Tibial nerve (tissue), 4 donors: ENCODE data around the gene EIF5A. TPM values are rescaled to one million over a fixed set of nuclear protein-coding genes. Genes with fewer than 3 reads are reported as not detected.

Experiments
- DNase-seq, 2 donors: peaks; one replicate each; pipeline ENCODE4 v3.0.0-alpha.2; 2019; ENCODE audit warnings: low spot score in 2 of 2
- H3K27ac ChIP-seq, 4 donors: fragments of 200-600 bp; sonication (generic) in 3 of 4; one replicate each; pipeline ENCODE4 v1.5.1; 2017 to 2019; ENCODE audit warnings: mild to moderate bottlenecking in 1 of 4
- H3K27me3 ChIP-seq, 2 donors: fragments of 200-600 bp; sonication (generic) in 1 of 2; one replicate each; pipeline versions ENCODE4 v1.5.1 to v1.6.0; 2017 to 2019
- H3K36me3 ChIP-seq, 3 donors: fragments of 200-600 bp; sonication (generic); one replicate each; pipeline ENCODE4 v1.5.1; 2018 to 2019
- H3K4me1 ChIP-seq, 4 donors: fragments of 200-600 bp; sonication (generic) in 3 of 4; one replicate each; pipeline ENCODE4 v1.5.1; 2017 to 2019
- H3K4me3 ChIP-seq, 4 donors: fragments of 200-600 bp; sonication (generic) in 3 of 4; one replicate each; pipeline ENCODE4 v1.5.1; 2017 to 2019; ENCODE audit warnings: mild to moderate bottlenecking in 1 of 4, moderate library complexity in 1 of 4
- H3K9me3 ChIP-seq, 4 donors: fragments of 200-600 bp; sonication (generic) in 3 of 4; one replicate each; pipeline ENCODE4 v1.5.1; 2017 to 2019
- EP300 ChIP-seq, 2 donors: sonication (generic); formaldehyde crosslinking; IDR thresholded peaks; one replicate each; pipeline ENCODE4 v1.6.1; 2017; ENCODE audit warnings: antibody characterized with exemption in 2 of 2, mild to moderate bottlenecking in 1 of 2
- POLR2A ChIP-seq, 2 donors: fragments of 450-650 bp; IDR thresholded peaks; one replicate each; pipeline ENCODE4 v1.6.1; 2017; ENCODE audit warnings: antibody characterized with exemption in 2 of 2, mild to moderate bottlenecking in 2 of 2, moderate library complexity in 2 of 2
- WGBS, 2 donors: methylation state at CpG; one replicate each; pipeline ENCODE4 v1.1.5; 2018; 5-methylcytosine and 5-hydroxymethylcytosine counted together
- total RNA-seq, 4 donors: library from RNA; depleted of rRNA; stranded (reverse); fragments of >200 nt; gene quantifications; one replicate each; pipeline ENCODE4 v1.1.0, GENCODE V29; 2016
- TF ChIP-seq, protein P1 (sequence below), 5 experiments: fragments of 200-600 bp in 3 of 5; fragments of 450-650 bp in 2 of 5; sonication (generic) in 3 of 5; IDR thresholded peaks; one replicate each; pipeline ENCODE4 v1.5.1; 2016 to 2019; ENCODE audit warnings: antibody characterized with exemption in 5 of 5, mild to moderate bottlenecking in 3 of 5, moderate library complexity in 2 of 5

The EIF5A gene
- total RNA-seq, 4 donors from 2014 or later = 106 to 278 (median 132) TPM

DNA sequence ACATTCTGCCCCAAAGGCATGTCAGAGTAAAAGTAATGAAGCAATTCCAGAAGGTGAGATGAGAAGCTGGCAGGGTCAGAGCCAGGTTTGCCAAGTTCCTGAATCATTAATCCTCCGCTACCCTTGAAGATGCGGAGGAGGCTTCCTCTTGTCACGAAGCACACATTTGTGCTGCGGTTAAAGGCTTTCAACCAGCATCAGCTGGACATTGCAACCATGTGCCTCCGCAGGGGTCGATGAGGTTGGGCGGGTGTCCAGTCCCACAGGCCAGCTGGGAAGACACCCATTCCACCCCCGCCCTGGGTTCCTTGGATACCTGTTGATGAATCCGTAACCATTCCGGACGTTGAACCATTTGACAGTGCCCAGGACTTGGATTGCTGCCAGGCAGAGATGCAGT, 14.3 kb upstream of the EIF5A start:
- Histone ChIP-seq H3K27me3 (peaks cover 0 to 72% of the 10 kb centered on the region in 2 donors), H3K36me3 (no peaks in the 10 kb centered on the region), H3K4me1 (peaks cover 0 to 38% (median 25%) of the 10 kb centered on the region in 4 donors), H3K4me3 (no peak overlapping the region), H3K9me3 (no peaks in the 10 kb centered on the region), H3K27ac (no peak overlapping the region)
- TF ChIP-seq, protein P1, sequence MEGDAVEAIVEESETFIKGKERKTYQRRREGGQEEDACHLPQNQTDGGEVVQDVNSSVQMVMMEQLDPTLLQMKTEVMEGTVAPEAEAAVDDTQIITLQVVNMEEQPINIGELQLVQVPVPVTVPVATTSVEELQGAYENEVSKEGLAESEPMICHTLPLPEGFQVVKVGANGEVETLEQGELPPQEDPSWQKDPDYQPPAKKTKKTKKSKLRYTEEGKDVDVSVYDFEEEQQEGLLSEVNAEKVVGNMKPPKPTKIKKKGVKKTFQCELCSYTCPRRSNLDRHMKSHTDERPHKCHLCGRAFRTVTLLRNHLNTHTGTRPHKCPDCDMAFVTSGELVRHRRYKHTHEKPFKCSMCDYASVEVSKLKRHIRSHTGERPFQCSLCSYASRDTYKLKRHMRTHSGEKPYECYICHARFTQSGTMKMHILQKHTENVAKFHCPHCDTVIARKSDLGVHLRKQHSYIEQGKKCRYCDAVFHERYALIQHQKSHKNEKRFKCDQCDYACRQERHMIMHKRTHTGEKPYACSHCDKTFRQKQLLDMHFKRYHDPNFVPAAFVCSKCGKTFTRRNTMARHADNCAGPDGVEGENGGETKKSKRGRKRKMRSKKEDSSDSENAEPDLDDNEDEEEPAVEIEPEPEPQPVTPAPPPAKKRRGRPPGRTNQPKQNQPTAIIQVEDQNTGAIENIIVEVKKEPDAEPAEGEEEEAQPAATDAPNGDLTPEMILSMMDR (IDR thresholded peaks at IDR 0.05) = no peak
- TF ChIP-seq POLR2A (IDR thresholded peaks at IDR 0.05) (no peak), EP300 (IDR thresholded peaks at IDR 0.05) (no peak)
- 82 to 84% methylated on average over 10 to 11 of the region's 11 CpGs for WGBS, 2 donors
- DNase-seq = no peak

DNA sequence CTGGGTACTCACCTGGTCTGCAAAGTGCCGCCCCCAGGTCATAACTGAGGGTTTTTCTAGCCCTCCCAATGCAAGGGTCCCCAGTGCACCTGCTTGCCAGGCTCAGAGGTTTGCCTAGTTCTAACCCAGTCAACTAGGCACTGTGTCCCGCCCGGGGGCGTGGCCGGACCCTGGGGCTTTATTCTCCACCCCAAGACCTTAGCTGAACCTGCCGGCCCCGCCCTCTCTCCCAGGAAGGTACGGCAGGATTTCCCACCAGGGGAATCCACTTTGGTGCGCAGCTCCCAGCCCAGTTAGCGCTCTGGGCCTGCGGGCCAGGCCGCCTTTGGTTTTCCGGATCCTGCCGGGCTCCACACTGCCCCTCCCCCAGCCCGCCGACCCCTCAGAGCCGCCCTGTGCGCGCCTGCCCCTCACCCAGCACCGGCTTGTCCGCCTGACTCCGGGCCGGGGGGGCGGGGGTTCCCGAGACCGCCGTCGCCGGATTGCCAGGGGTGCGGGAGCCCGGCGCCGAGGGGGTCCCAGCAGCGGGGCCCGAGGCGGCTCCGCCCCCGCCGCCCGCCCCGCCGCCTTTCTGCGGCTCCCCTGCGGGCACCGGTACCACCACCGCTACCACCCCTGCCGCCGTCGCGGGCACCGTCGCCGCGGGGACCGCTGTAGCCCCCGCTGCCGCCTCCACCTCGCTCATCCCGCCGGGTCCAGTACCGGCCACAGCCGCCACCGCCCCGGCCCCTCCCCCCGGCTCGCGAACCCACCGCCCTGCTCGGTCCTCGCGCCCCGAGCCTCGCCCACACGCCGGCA, 13.4 kb upstream of the EIF5A start:
- DNase-seq = no peak
- H3K4me1 ChIP-seq = peaks cover 0 to 38% (median 25%) of the 10 kb centered on the region in 4 donors
- peaks cover 0 to 67% of the 10 kb centered on the region in 2 donors for H3K27me3 ChIP-seq
- H3K27ac ChIP-seq = no peak overlapping the region
- WGBS, 2 donors = 7 to 8% methylated on average over 31 to 37 of the region's 75 CpGs
- H3K9me3 ChIP-seq = no peaks in the 10 kb centered on the region
- H3K4me3 ChIP-seq = peak overlapping the region in 3 of 4 donors; percentile 8 to 45 (median 38)
- TF ChIP-seq, protein P1 (IDR thresholded peaks at IDR 0.05) = no peak
- TF ChIP-seq POLR2A (IDR thresholded peaks at IDR 0.05) (no peak), EP300 (IDR thresholded peaks at IDR 0.05) (no peak)
- H3K36me3 ChIP-seq = no peaks in the 10 kb centered on the region

DNA sequence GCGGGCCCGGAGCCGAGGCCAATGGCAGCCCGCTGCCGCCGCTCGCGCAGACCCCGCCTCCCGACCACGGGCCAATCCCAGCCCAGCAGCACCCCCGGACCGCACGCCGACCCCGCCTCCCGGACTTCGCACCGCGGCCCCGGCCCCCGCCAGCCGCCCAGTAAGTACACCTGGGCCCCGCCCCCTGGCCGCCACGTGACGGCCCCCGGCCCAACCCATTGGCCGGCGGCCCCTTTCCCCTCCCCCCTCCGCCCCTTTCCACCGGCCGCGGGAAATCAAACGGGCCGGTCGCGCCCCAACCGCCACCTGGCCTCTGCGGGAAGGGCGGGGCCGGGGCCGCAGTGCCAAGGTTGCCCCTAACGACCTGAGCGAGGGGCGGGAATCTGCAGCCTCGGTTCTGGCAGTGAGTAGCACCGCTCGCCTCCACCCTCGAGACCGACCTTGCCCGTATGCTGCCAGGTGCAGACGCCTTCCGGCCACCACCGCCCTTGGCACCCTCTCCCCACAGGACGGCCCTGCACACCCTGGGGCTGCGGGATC, 12.7 kb upstream of the EIF5A start, which contains the start of gene YBX2:
YBX2 (minus strand) TSS at position 26 of the 540 bp plus-strand sequence. CDS start 139 bp downstream, outside the sequence.
- DNase-seq = no peak
- 3 to 6% methylated on average over 8 to 16 of the region's 57 CpGs for WGBS, 2 donors
- no peaks in the 10 kb centered on the region for H3K9me3 ChIP-seq
- H3K27ac ChIP-seq = peak within 1 kb of the TSS in 1 of 4 donors; percentile 26
- TF ChIP-seq POLR2A (IDR thresholded peaks at IDR 0.05) (no peak), EP300 (IDR thresholded peaks at IDR 0.05) (no peak)
- TF ChIP-seq, protein P1 (IDR thresholded peaks at IDR 0.05) = no peak
- H3K36me3 ChIP-seq = no peaks in the 10 kb centered on the region
- peak within 1 kb of the TSS; percentile 1 to 45 (median 23) for H3K4me3 ChIP-seq
- H3K4me1 ChIP-seq = peaks cover 0 to 38% (median 25%) of the 10 kb centered on the region in 4 donors
- peaks cover 0 to 60% of the 10 kb centered on the region in 2 donors for H3K27me3 ChIP-seq

DNA sequence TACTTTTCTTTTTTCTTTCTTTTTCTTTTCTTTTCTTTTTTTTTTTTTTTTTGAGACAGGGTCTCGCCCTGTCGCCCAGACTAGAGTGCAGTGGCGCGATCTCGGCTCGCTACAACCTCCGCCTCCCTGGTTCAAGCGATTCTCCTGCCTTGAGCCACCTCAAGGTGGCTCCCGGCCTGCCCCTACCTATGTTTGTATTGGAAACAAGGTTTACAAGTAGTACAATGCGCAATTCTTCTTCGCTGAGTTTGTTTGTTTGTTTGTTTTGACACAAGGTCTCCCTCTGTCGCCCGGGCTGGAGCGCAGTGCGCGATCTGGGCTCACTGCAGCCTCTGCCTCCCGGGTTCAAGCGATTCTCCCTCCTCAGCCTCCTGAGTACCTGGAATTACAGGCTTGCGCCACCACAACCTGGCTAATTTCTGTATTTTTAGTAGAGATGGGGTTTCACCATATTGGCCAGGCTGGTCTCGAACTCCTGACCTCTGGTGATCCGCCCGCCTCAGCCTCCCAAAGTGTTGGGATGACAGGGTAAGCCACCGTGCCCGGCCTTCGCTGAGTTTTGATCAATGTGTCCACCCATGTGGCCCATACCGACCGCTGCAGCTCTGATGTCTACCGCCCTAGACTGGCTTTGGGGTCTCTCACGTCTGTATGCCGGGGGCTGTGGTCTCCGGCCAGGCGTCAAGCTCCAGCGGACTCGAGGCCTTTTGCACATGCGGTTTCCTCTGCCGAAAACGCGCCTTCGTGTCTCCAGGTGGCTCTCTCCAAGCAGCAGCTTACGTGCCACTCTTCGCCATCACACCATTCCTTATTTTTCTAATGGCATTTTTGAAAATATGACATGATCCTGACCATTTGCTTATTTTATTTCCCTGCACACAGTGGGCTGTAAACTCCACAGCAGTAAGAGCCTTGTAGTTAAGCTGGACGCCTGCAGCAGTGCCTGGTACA, 11.9 kb upstream of the EIF5A start:
- TF ChIP-seq EP300 (IDR thresholded peaks at IDR 0.05) (no peak), POLR2A (IDR thresholded peaks at IDR 0.05) (no peak)
- TF ChIP-seq, protein P1 (IDR thresholded peaks at IDR 0.05) = no peak
- Histone ChIP-seq H3K4me1 (peaks cover 0 to 38% (median 25%) of the 10 kb centered on the region in 4 donors), H3K36me3 (no peaks in the 10 kb centered on the region), H3K9me3 (no peaks in the 10 kb centered on the region), H3K27ac (peak overlapping the region in 2 of 4 donors; percentile 26 to 46), H3K27me3 (peaks cover 0 to 52% of the 10 kb centered on the region in 2 donors), H3K4me3 (peak overlapping the region in 1 of 4 donors; percentile 38)
- no peak for DNase-seq
- WGBS, 2 donors = 52 to 53% methylated on average over 41 to 42 of the region's 42 CpGs
